GM12864 (cell line): ENCODE results near the gene TICAM1.
A peak's percentile ranks its signal among the peaks of the same experiment; 100 is the strongest.
"Not testable (repeated sequence)": the region's sequence is repeated elsewhere in the genome, so short reads cannot be mapped to it uniquely, and the experiment has no call there.

Experiments
- DNase-seq: peaks from one replicate; pipeline ENCODE4 v3.0.0-alpha.2; 2011; ENCODE audit warnings: low read depth
- H3K4me3 ChIP-seq: 2 replicates; pipeline ENCODE4 v1.5.1; 2011; ENCODE audit warnings: mild to moderate bottlenecking, low read depth, low read length, control low read depth
- CTCF ChIP-seq: IDR thresholded peaks from 2 replicates; pipeline ENCODE4 v1.5.1; 2011; ENCODE audit warnings: low read depth, mild to moderate bottlenecking, moderate library complexity, low read length, control low read depth, inconsistent platforms; ENCODE audit errors: missing control alignments

TICAM1 gene

GRCh38 chr19:4839192-4839591, 7.7 kb upstream of the TICAM1 start:
- DNase-seq = no peak
- no peak for TF ChIP-seq CTCF
- H3K4me3 ChIP-seq = no peak overlapping the region

- no peak for DNase-seq
- TF ChIP-seq CTCF = no peak
Measured at GRCh38 chr19:4832776-4833175, 1.3 kb upstream of the TICAM1 start.

GRCh38 chr19:4831979-4832340, 448 bp upstream of the TICAM1 start:
- peak overlapping the region; percentile 98 for H3K4me3 ChIP-seq
- DNase-seq = not testable (repeated sequence)

More at GRCh38 chr19:4832776-4833175, 1.3 kb upstream of the TICAM1 start:
- H3K4me3 ChIP-seq = no peak overlapping the region

- peak overlapping the region; percentile 98 for H3K4me3 ChIP-seq
- TF ChIP-seq CTCF = no peak
- DNase-seq = no peak
Measured at GRCh38 chr19:4830768-4831265, 695 bp downstream of the TICAM1 start.

- no peak for DNase-seq
- TF ChIP-seq CTCF = no peak
- H3K4me3 ChIP-seq = peak overlapping the region; percentile 98
Measured at GRCh38 chr19:4830332-4830731, 1.2 kb downstream of the TICAM1 start.

GRCh38 chr19:4829001-4829712, 2.4 kb downstream of the TICAM1 start:
- TF ChIP-seq CTCF = peak; percentile 30
- no peak for DNase-seq
- peak overlapping the region; percentile 98 for H3K4me3 ChIP-seq

- no peak for TF ChIP-seq CTCF
- no peak overlapping the region for H3K4me3 ChIP-seq
- DNase-seq = no peak
Measured at GRCh38 chr19:4823577-4823976, 7.9 kb downstream of the TICAM1 start.

- not testable (repeated sequence) for DNase-seq, H3K4me3 ChIP-seq
Measured at GRCh38 chr19:4822354-4822753, 9.2 kb downstream of the TICAM1 start.
